Measurements from ENCODE around the gene MRPL2. TPM values are rescaled to one million over a fixed set of nuclear protein-coding genes. Genes with fewer than 3 reads are reported as not detected.

Gene MRPL2
- total RNA-seq, 1 experiment from 2014 or later = 123 TPM

GRCh38 chr6:43076464-43077332 lies 17.5 kb upstream of the MRPL2 start:
- TSS peak; percentile 77 for BruUV-seq (replicated peaks)
- no peak for DNase-seq (ENCODE audit: low read depth, low spot score)
- no peaks in the 10 kb centered on the region for H3K9me3 ChIP-seq (ENCODE audit: control insufficient read depth in 1 of 2, insufficient read depth in 1 of 2, low read depth in 1 of 2, low read length in 2 of 2)
- H3K27ac ChIP-seq (ENCODE audit: low read depth, low read length) = peak overlapping the region; percentile 86
- no peak overlapping the region for H2AFZ ChIP-seq (ENCODE audit: low read depth, low read length, poor library complexity, severe bottlenecking)
- intact Hi-C loops (cut with micrococcal nuclease) = loop anchor here (5.0 kb wide), 1 partner anchor 46 kb away; no protein-coding TSS in a partner anchor
- peak; percentile 39; the same call in 1 of the 2 replicates for TF ChIP-seq MAX (IDR thresholded peaks at IDR 0.05)
- 0 out of 2 replicates have a peak, but pooled peaks have one; percentile 23 for TF ChIP-seq SP1 (IDR thresholded peaks at IDR 0.05; ENCODE audit: low read depth)
- TF ChIP-seq ZFX (IDR thresholded peaks at IDR 0.05) = peak; percentile 63
- no peak for TF ChIP-seq YY1 (IDR thresholded peaks at IDR 0.05; ENCODE audit: extremely low read depth, insufficient replicate concordance, low read depth, low read length)
- H4K20me1 ChIP-seq (ENCODE audit: insufficient read depth) = no peaks in the 10 kb centered on the region
- POLR2A ChIA-PET = interaction anchor here (0.7 to 2.0 kb wide), 3 partner anchors 14 to 92 kb away, joined by 3 to 8 read pairs (median 5); partner anchors contain the start of genes CUL7 and PPP2R5D
- RAD21 ChIA-PET (ENCODE audit: low non-redundant PET in 1 of 2, low total read pairs in 2 of 2, uncharacterized antibody in 2 of 2, unreplicated experiment in 2 of 2) = interaction anchor here in 1 of 2 experiments (1.0 kb wide), 1 partner anchor 23 kb away, joined by 3 read pairs; the partner anchor contains the start of gene CUL7
- no peaks in the 10 kb centered on the region for H3K9me2 ChIP-seq (ENCODE audit: insufficient read depth)
- H3K36me3 ChIP-seq (ENCODE audit: control insufficient read depth in 1 of 2, insufficient read depth in 2 of 2, low read length in 2 of 2) = peaks cover 0 to 2% of the 10 kb centered on the region in 2 experiments; a peak in 2 of 4 replicates
- H3K4me3 ChIP-seq (replicated peaks in 1 of 2; ENCODE audit: low read depth in 1 of 2, low read length in 2 of 2) = peak overlapping the region; percentile 89 to 98
- peak; percentile 51 for ATAC-seq
- CTCF ChIA-PET = interaction anchor here (1.6 to 3.0 kb wide), 2 partner anchors 17 to 67 kb away, joined by 5 to 10 read pairs; partner anchors contain the start of genes KLC4 and MRPL2
- no peaks in the 10 kb centered on the region for H3K27me3 ChIP-seq (ENCODE audit: insufficient read depth, low read length)
- peaks cover 18 to 27% of the 10 kb centered on the region in 2 experiments for H3K4me1 ChIP-seq (ENCODE audit: control insufficient read depth in 1 of 2, insufficient read depth in 2 of 2, low read length in 2 of 2)
- H3K79me2 ChIP-seq (ENCODE audit: insufficient read depth, low read length) = peaks cover 51% of the 10 kb centered on the region
- H3K4me2 ChIP-seq (ENCODE audit: low read length) = peak overlapping the region; percentile 82
- peak overlapping the region; percentile 95 for H3K9ac ChIP-seq (ENCODE audit: low read length)

Measured in HCT116 (cell line).